ENCODE results near the gene CST7. TPM values are rescaled to one million over a fixed set of nuclear protein-coding genes. Genes with fewer than 3 reads are reported as not detected.
A peak's percentile ranks its signal among the peaks of the same experiment; 100 is the strongest.

Gene CST7
- total RNA-seq, 1 donor from 2014 or later, result not detected

DNA sequence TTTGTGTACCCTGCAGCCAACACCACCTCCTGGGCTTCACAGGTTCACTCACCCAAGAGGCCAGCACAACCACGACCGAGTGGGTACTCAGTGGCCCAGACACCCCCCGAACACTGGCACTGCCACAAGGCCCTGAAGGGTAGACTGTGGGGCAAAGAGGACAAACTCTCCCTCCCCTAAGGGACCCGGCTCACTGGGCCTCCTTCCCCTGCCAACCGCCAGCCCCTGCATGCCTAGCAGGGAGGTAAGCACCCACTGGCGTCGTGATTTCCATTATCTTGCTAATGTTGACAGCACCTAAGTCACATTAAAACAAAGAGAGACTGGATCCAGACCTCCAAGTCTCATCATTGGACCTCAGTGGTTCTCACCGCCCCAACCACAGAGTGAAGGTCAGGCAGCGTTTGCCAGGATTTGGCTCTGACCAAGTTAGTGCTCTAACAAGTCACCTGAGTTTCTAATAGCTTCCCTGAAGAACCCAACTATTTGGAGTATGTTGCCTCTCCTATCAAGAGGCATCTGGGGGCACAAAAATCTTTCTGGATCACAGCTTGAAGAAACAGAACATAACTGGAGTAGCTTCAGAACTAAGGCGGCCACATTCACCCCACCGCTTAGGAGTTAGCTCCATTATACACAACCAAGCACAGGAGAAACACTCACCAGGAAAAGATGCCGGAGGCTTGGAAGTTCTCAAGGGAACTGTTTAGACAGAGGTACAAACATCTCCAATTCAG, 57.5 kb downstream of the CST7 start:
- Mint-ChIP-seq H3K4me1 (ENCODE audit: unreplicated experiment) (no peaks in the 10 kb centered on the region), H3K27ac (ENCODE audit: unreplicated experiment) (no peak overlapping the region), H3K27me3 (ENCODE audit: unreplicated experiment) (peaks cover 11% of the 10 kb centered on the region), H3K36me3 (ENCODE audit: unreplicated experiment) (peaks cover 12% of the 10 kb centered on the region), H3K4me3 (ENCODE audit: unreplicated experiment) (no peak overlapping the region), H3K9me3 (ENCODE audit: unreplicated experiment) (peaks cover 7% of the 10 kb centered on the region)
- DNase-seq (ENCODE audit: extremely low spot score, unreplicated experiment), result peak; percentile 66
- TF ChIP-seq, protein P1, sequence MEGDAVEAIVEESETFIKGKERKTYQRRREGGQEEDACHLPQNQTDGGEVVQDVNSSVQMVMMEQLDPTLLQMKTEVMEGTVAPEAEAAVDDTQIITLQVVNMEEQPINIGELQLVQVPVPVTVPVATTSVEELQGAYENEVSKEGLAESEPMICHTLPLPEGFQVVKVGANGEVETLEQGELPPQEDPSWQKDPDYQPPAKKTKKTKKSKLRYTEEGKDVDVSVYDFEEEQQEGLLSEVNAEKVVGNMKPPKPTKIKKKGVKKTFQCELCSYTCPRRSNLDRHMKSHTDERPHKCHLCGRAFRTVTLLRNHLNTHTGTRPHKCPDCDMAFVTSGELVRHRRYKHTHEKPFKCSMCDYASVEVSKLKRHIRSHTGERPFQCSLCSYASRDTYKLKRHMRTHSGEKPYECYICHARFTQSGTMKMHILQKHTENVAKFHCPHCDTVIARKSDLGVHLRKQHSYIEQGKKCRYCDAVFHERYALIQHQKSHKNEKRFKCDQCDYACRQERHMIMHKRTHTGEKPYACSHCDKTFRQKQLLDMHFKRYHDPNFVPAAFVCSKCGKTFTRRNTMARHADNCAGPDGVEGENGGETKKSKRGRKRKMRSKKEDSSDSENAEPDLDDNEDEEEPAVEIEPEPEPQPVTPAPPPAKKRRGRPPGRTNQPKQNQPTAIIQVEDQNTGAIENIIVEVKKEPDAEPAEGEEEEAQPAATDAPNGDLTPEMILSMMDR (IDR thresholded peaks at IDR 0.05), result no peak

- TF ChIP-seq, protein P1 (IDR thresholded peaks at IDR 0.05), result no peak
- DNase-seq (ENCODE audit: extremely low spot score, unreplicated experiment), result peak; percentile 80
- H3K36me3 Mint-ChIP-seq (ENCODE audit: unreplicated experiment), result peaks cover 11% of the 10 kb centered on the region
- no peaks in the 10 kb centered on the region for H3K4me1 Mint-ChIP-seq (ENCODE audit: unreplicated experiment)
- no peak overlapping the region for H3K4me3 Mint-ChIP-seq (ENCODE audit: unreplicated experiment)
- peaks cover 10% of the 10 kb centered on the region for H3K27me3 Mint-ChIP-seq (ENCODE audit: unreplicated experiment)
- H3K27ac Mint-ChIP-seq (ENCODE audit: unreplicated experiment), result no peak overlapping the region
- peaks cover 4% of the 10 kb centered on the region for H3K9me3 Mint-ChIP-seq (ENCODE audit: unreplicated experiment)
Observed at GRCh38 chr20:25007491-25008305, 58.6 kb downstream of the CST7 start.

DNA sequence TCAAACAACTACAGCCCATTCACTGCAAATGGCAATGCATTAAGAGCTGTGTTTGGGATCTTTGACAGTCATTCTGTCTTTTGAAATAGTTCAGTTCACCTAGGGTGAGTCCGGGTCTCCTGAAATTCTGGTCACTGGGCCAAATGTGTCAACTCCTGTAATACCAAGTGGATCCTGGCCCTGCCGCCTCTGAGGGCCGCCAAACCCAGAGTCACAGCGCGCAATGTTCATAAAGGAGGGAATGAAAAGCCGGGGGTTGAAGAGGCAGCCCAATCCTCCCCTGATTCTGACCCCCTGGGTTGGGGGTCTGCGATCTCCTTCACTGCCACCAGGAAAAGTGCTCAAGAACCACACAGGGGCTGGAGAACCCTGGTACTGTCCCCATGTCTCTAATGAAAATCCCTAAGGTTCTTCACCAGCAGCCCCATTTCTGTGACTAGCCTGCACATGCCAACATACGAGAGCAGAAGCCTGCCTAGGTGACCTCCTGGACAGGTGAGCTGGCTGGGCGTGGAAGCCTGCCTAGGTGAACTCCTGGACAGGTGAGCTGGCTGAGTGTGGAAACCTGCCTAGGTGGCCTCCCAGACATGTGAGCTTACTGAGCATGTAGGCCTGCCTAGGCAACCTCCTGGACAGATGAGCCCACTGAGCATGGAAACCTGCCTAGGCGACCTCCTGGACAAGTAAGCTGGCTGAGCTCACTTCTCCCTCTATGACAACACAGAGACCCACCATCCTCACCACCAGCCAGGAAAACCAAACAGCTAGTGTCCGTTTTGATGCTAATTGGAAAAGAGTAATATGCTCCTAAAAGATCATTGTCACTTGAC, 59.5 kb downstream of the CST7 start:
- TF ChIP-seq, protein P1 (IDR thresholded peaks at IDR 0.05), result no peak
- no peak overlapping the region for H3K27ac Mint-ChIP-seq (ENCODE audit: unreplicated experiment)
- peak; percentile 71 for DNase-seq (ENCODE audit: extremely low spot score, unreplicated experiment)
- H3K36me3 Mint-ChIP-seq (ENCODE audit: unreplicated experiment), result peaks cover 7% of the 10 kb centered on the region
- H3K4me3 Mint-ChIP-seq (ENCODE audit: unreplicated experiment), result no peak overlapping the region
- no peaks in the 10 kb centered on the region for H3K9me3 Mint-ChIP-seq (ENCODE audit: unreplicated experiment)
- no peaks in the 10 kb centered on the region for H3K4me1 Mint-ChIP-seq (ENCODE audit: unreplicated experiment)
- H3K27me3 Mint-ChIP-seq (ENCODE audit: unreplicated experiment), result peaks cover 3% of the 10 kb centered on the region

Other genes starting within 250 kb of the CST7 start
- 76.3 and 80.0 TPM in 2 replicates for gene APMAP, start 43.5 kb downstream of the CST7 start, total RNA-seq
- 7.6 and 8.2 TPM in 2 replicates for gene ACSS1, start 108.9 kb downstream of the CST7 start, total RNA-seq
- gene VSX1, start 132.9 kb downstream of the CST7 start, total RNA-seq, result not detected in 2 replicates
- gene ENTPD6, start 246.4 kb downstream of the CST7 start, total RNA-seq, result 62.0 and 62.5 TPM in 2 replicates